Measurements from ENCODE around the gene TIMM29.

GRCh38 chr19:10968527-10969135 is 40.0 kb downstream of the TIMM29 start:
- peak in 4 of 6 experiments; percentile 5 to 45 (median 32) for TF ChIP-seq CTCF (IDR thresholded peaks at IDR 0.05)
- no peak for TF ChIP-seq POLR2A (IDR thresholded peaks at IDR 0.05)
